Calu3 (cell line): Measurements from ENCODE around the gene NUDT13. TPM values are rescaled to one million over a fixed set of nuclear protein-coding genes. Genes with fewer than 3 reads are reported as not detected.

Experiments used
- BruUV-seq: library from RNA; stranded (reverse); fragments of 400-500 nt; replicated peaks from 2 replicates; lab custom pipeline; 2021; lab: Mats Ljungman, UMichigan
- CTCF ChIA-PET: fragments of 300-600 bp; sonication (Branson Sonifier 250); formaldehyde crosslinking; loops from one replicate; lab custom pipeline; 2022; ENCODE audit warnings: antibody characterized with exemption; lab: Charles Lee
- DNase-seq: peaks from one replicate; pipeline ENCODE4 v3.0.0; 2022
- H3K27ac Mint-ChIP-seq: one replicate; pipeline ENCODE4 v1.8.0; 2022; ENCODE audit warnings: mixed read lengths; ENCODE audit not compliant: unreplicated experiment
- H3K27me3 Mint-ChIP-seq: one replicate; pipeline ENCODE4 v1.8.0; 2022; ENCODE audit warnings: mixed read lengths; ENCODE audit not compliant: unreplicated experiment
- H3K36me3 Mint-ChIP-seq: one replicate; pipeline ENCODE4 v1.8.0; 2022; ENCODE audit warnings: mild to moderate bottlenecking, moderate library complexity, mixed read lengths; ENCODE audit not compliant: insufficient read depth, unreplicated experiment
- H3K4me1 Mint-ChIP-seq: one replicate; pipeline ENCODE4 v1.8.0; 2022; ENCODE audit warnings: mild to moderate bottlenecking, low read depth, mixed read lengths; ENCODE audit not compliant: unreplicated experiment
- H3K4me3 Mint-ChIP-seq: one replicate; pipeline ENCODE4 v1.8.0; 2022; ENCODE audit warnings: mild to moderate bottlenecking, low read depth, moderate library complexity, mixed read lengths; ENCODE audit not compliant: unreplicated experiment
- H3K9me3 Mint-ChIP-seq: one replicate; pipeline ENCODE4 v1.8.0; 2022; ENCODE audit warnings: low read depth, mixed read lengths; ENCODE audit not compliant: unreplicated experiment
- CTCF ChIP-seq: fragments of 200-600 bp; IDR thresholded peaks from one replicate; pipeline ENCODE4 v1.8.0; 2022; ENCODE audit warnings: antibody characterized with exemption; ENCODE audit not compliant: unreplicated experiment
- intact Hi-C: fragments of 100-400 bp; cut with micrococcal nuclease; formaldehyde crosslinking; loops from one replicate; pipeline ENCODE4 v1.10.0; 2022; ENCODE audit not compliant: unreplicated experiment
- total RNA-seq: library from RNA; stranded (reverse); gene quantifications from 2 replicates; pipeline ENCODE4 v1.2.3, GENCODE V29; 2022

Gene NUDT13
- total RNA-seq, 1 experiment from 2014 or later: 0.78 TPM

GRCh38 chr10:73169320-73169719 is 59.1 kb downstream of the NUDT13 start:
- H3K27ac Mint-ChIP-seq: no peak overlapping the region
- no peak for TF ChIP-seq CTCF
- peaks cover 17% of the 10 kb centered on the region for H3K4me1 Mint-ChIP-seq
- H3K4me3 Mint-ChIP-seq: no peak overlapping the region
- no peak for DNase-seq
- intact Hi-C loops: no loop called here
- no peaks in the 10 kb centered on the region for H3K27me3 Mint-ChIP-seq
- no TSS peak for BruUV-seq
- CTCF ChIA-PET: no interaction called here
- H3K36me3 Mint-ChIP-seq: peaks cover 32% of the 10 kb centered on the region
- no peaks in the 10 kb centered on the region for H3K9me3 Mint-ChIP-seq

GRCh38 chr10:73172867-73173266 is 62.6 kb downstream of the NUDT13 start:
- H3K36me3 Mint-ChIP-seq: peaks cover 12% of the 10 kb centered on the region
- no peaks in the 10 kb centered on the region for H3K4me1 Mint-ChIP-seq

GRCh38 chr10:73174148-73174925 is 64.1 kb downstream of the NUDT13 start:
- no peak for DNase-seq
- H3K36me3 Mint-ChIP-seq: no peaks in the 10 kb centered on the region
- no peak for TF ChIP-seq CTCF
- intact Hi-C loops: no loop called here
- H3K27ac Mint-ChIP-seq: no peak overlapping the region
- no TSS peak for BruUV-seq
- H3K4me1 Mint-ChIP-seq: no peaks in the 10 kb centered on the region
- H3K9me3 Mint-ChIP-seq: no peaks in the 10 kb centered on the region
- H3K27me3 Mint-ChIP-seq: no peaks in the 10 kb centered on the region
- H3K4me3 Mint-ChIP-seq: no peak overlapping the region
- CTCF ChIA-PET: no interaction called here

More at GRCh38 chr10:73172867-73173266, 62.6 kb downstream of the NUDT13 start:
- Mint-ChIP-seq H3K4me3 (no peak overlapping the region), H3K27ac (no peak overlapping the region), H3K9me3 (no peaks in the 10 kb centered on the region), H3K27me3 (no peaks in the 10 kb centered on the region)
- no peak for TF ChIP-seq CTCF
- intact Hi-C loops: no loop called here
- no TSS peak for BruUV-seq
- DNase-seq: no peak
- CTCF ChIA-PET: no interaction called here

Other genes starting within 250 kb of the NUDT13 start
- 1.4 and 1.9 TPM in 2 replicates for gene OIT3, start 216.7 kb upstream of the NUDT13 start, total RNA-seq
- gene PLA2G12B, start 155.6 kb upstream of the NUDT13 start, total RNA-seq: not detected in 2 replicates
- 20.3 and 20.9 TPM in 2 replicates for gene P4HA1, start 13.6 kb upstream of the NUDT13 start, total RNA-seq
- 28.1 and 29.1 TPM in 2 replicates for gene ECD, start 57.6 kb downstream of the NUDT13 start, total RNA-seq
- gene FAM149B1, start 57.7 kb downstream of the NUDT13 start, total RNA-seq: 27.0 and 31.5 TPM in 2 replicates
- 38.0 and 39.8 TPM in 2 replicates for gene DNAJC9, start 136.8 kb downstream of the NUDT13 start, total RNA-seq
- gene MRPS16, start 142.2 kb downstream of the NUDT13 start, total RNA-seq: 125 and 126 TPM in 2 replicates
- 1.2 and 1.9 TPM in 2 replicates for gene CFAP70, start 248.4 kb downstream of the NUDT13 start, total RNA-seq